H9 (cell line): ENCODE data around the gene KRT35. TPM values are rescaled to one million over a fixed set of nuclear protein-coding genes. Genes with fewer than 3 reads are reported as not detected.

Experiments
- DNase-seq: peaks from one replicate; pipeline ENCODE4 v3.0.0-alpha.2; 2017
- H2AFZ ChIP-seq: one replicate; pipeline ENCODE4 v1.6.1; 2013; ENCODE audit warnings: mild to moderate bottlenecking, low read length, control low read depth, moderate library complexity
- H2AK5ac ChIP-seq: 2 replicates; pipeline ENCODE4 v1.6.1; 2013; ENCODE audit warnings: low read length, control low read depth, mixed read lengths; ENCODE audit not compliant: insufficient read length
- H2BK120ac ChIP-seq: one replicate; pipeline ENCODE4 v1.6.1; 2013; ENCODE audit warnings: low read depth, mild to moderate bottlenecking, low read length, control low read depth, inconsistent platforms; ENCODE audit not compliant: poor library complexity, severe bottlenecking
- H2BK12ac ChIP-seq: 2 replicates; pipeline ENCODE4 v1.6.1; 2013; ENCODE audit warnings: low read length, control low read depth, mixed read lengths, low read depth; ENCODE audit not compliant: insufficient read length
- H2BK15ac ChIP-seq: 2 replicates; pipeline ENCODE4 v1.6.1; 2013; ENCODE audit warnings: low read depth, low read length, control low read depth
- H2BK20ac ChIP-seq: one replicate; pipeline ENCODE4 v1.6.1; 2013; ENCODE audit warnings: low read depth, mild to moderate bottlenecking, low read length, control low read depth, inconsistent platforms; ENCODE audit not compliant: poor library complexity, severe bottlenecking
- H2BK5ac ChIP-seq: 2 replicates; pipeline ENCODE4 v1.6.1; 2013; ENCODE audit warnings: low read length, control low read depth, mixed read lengths; ENCODE audit not compliant: insufficient read length
- H3K14ac ChIP-seq: 2 replicates; pipeline ENCODE4 v1.6.1; 2013; ENCODE audit warnings: low read length, control low read depth; ENCODE audit not compliant: insufficient read depth
- H3K18ac ChIP-seq: 2 replicates; pipeline ENCODE4 v1.6.1; 2013; ENCODE audit warnings: low read depth, mild to moderate bottlenecking, mixed read lengths, low read length, control low read depth; ENCODE audit not compliant: insufficient read length
- H3K23ac ChIP-seq: 2 replicates; pipeline ENCODE4 v1.6.1; 2013; ENCODE audit warnings: low read length, control low read depth, mixed read lengths, low read depth; ENCODE audit not compliant: insufficient read length
- H3K23me2 ChIP-seq: 2 replicates; pipeline ENCODE4 v1.6.1; 2013; ENCODE audit warnings: low read depth, mild to moderate bottlenecking, mixed read lengths, low read length, control low read depth; ENCODE audit not compliant: insufficient read length, poor library complexity, severe bottlenecking
- H3K27ac ChIP-seq: 2 replicates; pipeline ENCODE4 v1.5.1; 2013; ENCODE audit warnings: low read length, control low read depth, mixed read lengths, low read depth; ENCODE audit not compliant: insufficient read length
- H3K27me3 ChIP-seq: 2 replicates; pipeline ENCODE4 v1.6.1; 2013; ENCODE audit warnings: low read length, control low read depth, inconsistent platforms; ENCODE audit not compliant: insufficient read depth
- H3K4ac ChIP-seq: 2 replicates; pipeline ENCODE4 v1.6.1; 2013; ENCODE audit warnings: low read depth, mild to moderate bottlenecking, control low read depth, inconsistent platforms, low read length, moderate library complexity
- H3K4me1 ChIP-seq: 2 replicates; pipeline ENCODE4 v1.6.1; 2013; ENCODE audit warnings: low read length, control low read depth, inconsistent platforms; ENCODE audit not compliant: insufficient read depth
- H3K4me2 ChIP-seq: 2 replicates; pipeline ENCODE4 v1.6.1; 2013; ENCODE audit warnings: low read length, control low read depth, mixed read lengths; ENCODE audit not compliant: insufficient read length, insufficient read depth
- H3K56ac ChIP-seq: 2 replicates; pipeline ENCODE4 v1.6.1; 2013; ENCODE audit warnings: low read depth, mild to moderate bottlenecking, mixed read lengths, low read length, control low read depth; ENCODE audit not compliant: insufficient read length
- H3K79me1 ChIP-seq: 2 replicates; pipeline ENCODE4 v1.6.1; 2013; ENCODE audit warnings: low read depth, mild to moderate bottlenecking, moderate library complexity, low read length, control low read depth, inconsistent platforms; ENCODE audit not compliant: insufficient read depth, poor library complexity, severe bottlenecking
- H3K79me2 ChIP-seq: 2 replicates; pipeline ENCODE4 v1.6.1; 2013; ENCODE audit warnings: low read length, control low read depth, inconsistent platforms; ENCODE audit not compliant: insufficient read depth
- H3K9ac ChIP-seq: 2 replicates; pipeline ENCODE4 v1.6.1; 2013; ENCODE audit warnings: low read length, control low read depth, mixed read lengths; ENCODE audit not compliant: insufficient read length; ENCODE audit errors: extremely low read depth
- H3K9me3 ChIP-seq: one replicate; pipeline ENCODE4 v1.6.1; 2013; ENCODE audit warnings: low read depth, low read length, inconsistent platforms; ENCODE audit not compliant: control insufficient read depth
- H3T11ph ChIP-seq: one replicate; pipeline ENCODE4 v1.6.1; 2013; ENCODE audit warnings: mild to moderate bottlenecking, low read length, control low read depth, inconsistent platforms
- H4K20me1 ChIP-seq: one replicate; pipeline ENCODE4 v1.6.1; 2013; ENCODE audit not compliant: control insufficient read depth, insufficient read length, insufficient read depth
- H4K5ac ChIP-seq: 2 replicates; pipeline ENCODE4 v1.6.1; 2013; ENCODE audit warnings: low read depth, mild to moderate bottlenecking, mixed read lengths, low read length, control low read depth; ENCODE audit not compliant: insufficient read length
- H4K8ac ChIP-seq: replicated peaks from 2 replicates; pipeline ENCODE4 v1.6.1; 2013; ENCODE audit warnings: low read length, control low read depth, mixed read lengths, low read depth; ENCODE audit not compliant: insufficient read length
- H4K91ac ChIP-seq: 2 replicates; pipeline ENCODE4 v1.6.1; 2013; ENCODE audit warnings: low read depth, mild to moderate bottlenecking, moderate library complexity, mixed read lengths, low read length, control low read depth; ENCODE audit not compliant: insufficient read length
- H3K27ac Mint-ChIP-seq, 3 experiments: 2 replicates in 2 of 3; 3 replicates in 1 of 3; pipeline ENCODE4 v1.8.0; 2020 to 2021; ENCODE audit warnings: mixed read lengths in 3 of 3, mild to moderate bottlenecking in 1 of 3, moderate library complexity in 1 of 3
- H3K27me3 Mint-ChIP-seq: 2 replicates; pipeline ENCODE4 v1.8.0; 2021; ENCODE audit warnings: low read depth, mild to moderate bottlenecking, moderate library complexity, mixed read lengths
- H3K36me3 Mint-ChIP-seq, 3 experiments: 2 replicates in 2 of 3; 3 replicates in 1 of 3; pipeline ENCODE4 v1.8.0; 2020 to 2021; ENCODE audit warnings: low read depth in 3 of 3, mixed read lengths in 3 of 3; ENCODE audit not compliant: insufficient read depth in 1 of 3
- H3K4me1 Mint-ChIP-seq, 2 experiments: 2 replicates each; pipeline ENCODE4 v1.8.0; 2020; ENCODE audit warnings: mixed read lengths in 2 of 2
- H3K4me3 Mint-ChIP-seq, 2 experiments: 2 replicates in 1 of 2; 3 replicates in 1 of 2; pipeline ENCODE4 v1.8.0; 2020 to 2021; ENCODE audit warnings: mild to moderate bottlenecking in 2 of 2, mixed read lengths in 2 of 2, moderate library complexity in 1 of 2
- H3K9me3 Mint-ChIP-seq, 2 experiments: 2 replicates in 1 of 2; 3 replicates in 1 of 2; pipeline ENCODE4 v1.8.0; 2020; ENCODE audit warnings: mild to moderate bottlenecking in 2 of 2, mixed read lengths in 2 of 2, moderate library complexity in 1 of 2
- CTCF ChIP-seq: fragments of 200-600 bp; sonication (generic); conservative IDR thresholded peaks from 3 replicates; pipeline ENCODE4 v1.8.0; 2021; ENCODE audit warnings: antibody characterized with exemption, mild to moderate bottlenecking
- WGBS: extraction: QIAGEN DNeasy Blood & Tissue Kit; methylation state at CpG from one replicate; pipeline ENCODE4 v1.1.7; 2013; ENCODE audit warnings: missing lambda C conversion rate, low lambda C conversion rate, mixed read lengths; ENCODE audit not compliant: insufficient read length; ENCODE audit errors: extremely low coverage; 5-methylcytosine and 5-hydroxymethylcytosine counted together
- total RNA-seq: library from RNA; stranded (reverse); gene quantifications from 2 replicates; pipeline ENCODE4 v1.2.1, GENCODE V29; 2021

Gene KRT35
- total RNA-seq, 1 experiment from 2014 or later = not detected

- Histone ChIP-seq H3K79me2 (no peaks in the 10 kb centered on the region), H3K4ac (no peak overlapping the region), H3K4me2 (no peak overlapping the region), H3K23ac (no peak overlapping the region), H3K14ac (no peak overlapping the region), H3K56ac (no peak overlapping the region), H3K9me3 (no peaks in the 10 kb centered on the region), H2AK5ac (no peak overlapping the region), H3T11ph (no peak overlapping the region), H4K91ac (no peak overlapping the region), H3K23me2 (no peaks in the 10 kb centered on the region), H3K9ac (no peak overlapping the region), H4K8ac (no peak overlapping the region), H3K27ac (no peak overlapping the region), H2BK120ac (no peak overlapping the region), H2BK12ac (no peak overlapping the region), H4K20me1 (no peaks in the 10 kb centered on the region), H3K4me1 (0 out of 2 replicates have a peak, but pooled peaks cover 3% of the 10 kb centered on the region), H2AFZ (no peak overlapping the region), H3K27me3 (no peaks in the 10 kb centered on the region), H2BK20ac (no peak overlapping the region), H3K18ac (no peak overlapping the region), H2BK5ac (no peak overlapping the region), H4K5ac (no peak overlapping the region), H3K79me1 (no peaks in the 10 kb centered on the region), H2BK15ac (no peak overlapping the region)
- no peak for DNase-seq
- H3K4me1 Mint-ChIP-seq = peaks cover 25 to 27% of the 10 kb centered on the region in 2 experiments
- no peak for TF ChIP-seq CTCF
- H3K9me3 Mint-ChIP-seq = no peaks in the 10 kb centered on the region; a peak in 2 of 5 replicates
- H3K36me3 Mint-ChIP-seq = no peaks in the 10 kb centered on the region
- H3K4me3 Mint-ChIP-seq = no peak overlapping the region
- no CpG with 5 or more reads among the region's 5 CpGs for WGBS
- H3K27ac Mint-ChIP-seq = peak overlapping the region in 1 of 3 experiments; percentile 71; a peak in 2 of 7 replicates
- H3K27me3 Mint-ChIP-seq = no peaks in the 10 kb centered on the region; the same call in 1 of the 2 replicates
Observed at GRCh38 chr17:41513168-41513547, 32.2 kb upstream of the KRT35 start.
